GM19193 (cell line): Measurements from ENCODE around the gene ACTR1A.

Experiments
- POLR2A ChIP-seq: IDR thresholded peaks from 4 replicates; pipeline ENCODE4 v1.6.1; 2011; ENCODE audit not compliant: insufficient read depth, insufficient read length; ENCODE audit errors: extremely low read depth

The ACTR1A gene

DNA sequence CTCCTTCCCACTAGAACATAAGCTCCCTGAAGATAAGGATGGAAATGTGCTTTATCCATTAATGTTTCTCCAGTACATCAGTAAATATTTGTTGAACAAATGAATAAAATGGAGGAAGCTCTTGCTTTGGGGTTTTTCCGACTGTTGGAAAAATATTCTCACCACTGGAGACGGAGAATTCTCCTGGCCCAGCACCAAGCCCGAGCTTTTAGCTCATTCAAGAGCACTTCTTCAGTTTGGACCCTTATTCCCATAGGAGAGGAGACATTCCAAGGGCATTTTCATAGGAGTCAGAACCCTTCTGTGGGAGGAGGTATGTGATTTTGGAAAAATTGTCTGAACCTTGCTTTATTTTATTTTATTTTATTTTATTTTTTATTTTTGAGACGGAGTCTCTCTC, 22.2 kb upstream of the ACTR1A start:
- no peak for TF ChIP-seq POLR2A

DNA sequence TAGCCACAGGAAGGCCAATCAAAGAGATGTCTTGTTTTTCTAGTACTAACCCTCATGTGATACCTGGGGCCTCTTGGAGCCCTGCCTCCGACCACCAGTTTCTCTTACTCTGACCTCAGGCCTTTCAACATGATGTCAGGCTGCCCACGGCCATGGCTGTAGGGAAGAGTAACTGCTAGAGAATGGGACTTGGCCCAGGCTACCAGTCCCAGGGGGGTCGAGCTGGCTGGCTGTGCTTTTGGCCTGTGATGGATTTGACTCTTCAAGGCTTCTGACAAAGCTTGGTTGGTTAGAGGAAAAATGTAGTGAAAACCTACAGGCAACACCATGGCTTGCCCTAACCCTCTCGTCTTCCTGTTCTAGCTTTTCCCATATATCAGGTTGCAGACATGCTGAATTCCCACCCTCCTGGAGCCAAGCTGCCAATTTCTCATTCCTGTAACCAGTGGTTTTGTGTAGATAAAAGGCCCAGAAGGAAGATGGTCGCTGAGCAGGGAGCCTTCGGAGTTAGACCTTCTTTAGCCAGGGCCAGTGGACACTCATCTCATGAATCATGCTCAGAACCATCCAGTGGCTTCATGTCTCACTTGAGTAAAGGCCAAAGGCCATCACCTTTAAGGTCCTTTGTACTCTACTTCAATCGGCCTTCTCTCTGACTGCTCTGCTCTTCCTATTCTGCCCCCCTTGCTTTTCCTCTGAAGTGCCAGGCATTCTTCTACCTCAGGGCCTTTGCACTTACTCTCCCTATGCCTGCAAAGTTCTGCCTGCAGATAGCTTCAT, 20.9 kb upstream of the ACTR1A start:
- TF ChIP-seq POLR2A: no peak

DNA sequence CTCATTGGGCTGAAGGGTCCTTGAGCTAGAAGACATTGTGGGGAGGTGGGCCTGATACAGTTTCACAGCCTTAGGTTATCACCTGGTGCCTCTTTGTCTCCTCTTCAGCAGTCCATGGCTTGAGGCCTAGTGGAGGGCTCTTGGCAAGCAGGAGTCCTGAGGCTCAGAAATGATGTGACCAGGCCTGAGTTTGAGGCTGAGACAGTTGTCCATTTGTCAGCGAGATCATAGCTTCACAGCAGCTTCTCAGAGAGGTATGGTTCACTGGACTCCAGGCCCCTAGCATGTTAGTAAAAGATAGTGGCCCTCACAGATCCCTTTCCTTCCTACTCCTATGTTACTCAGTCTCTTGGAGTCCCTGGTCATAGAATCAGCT, 20.4 kb upstream of the ACTR1A start:
- no peak for TF ChIP-seq POLR2A

DNA sequence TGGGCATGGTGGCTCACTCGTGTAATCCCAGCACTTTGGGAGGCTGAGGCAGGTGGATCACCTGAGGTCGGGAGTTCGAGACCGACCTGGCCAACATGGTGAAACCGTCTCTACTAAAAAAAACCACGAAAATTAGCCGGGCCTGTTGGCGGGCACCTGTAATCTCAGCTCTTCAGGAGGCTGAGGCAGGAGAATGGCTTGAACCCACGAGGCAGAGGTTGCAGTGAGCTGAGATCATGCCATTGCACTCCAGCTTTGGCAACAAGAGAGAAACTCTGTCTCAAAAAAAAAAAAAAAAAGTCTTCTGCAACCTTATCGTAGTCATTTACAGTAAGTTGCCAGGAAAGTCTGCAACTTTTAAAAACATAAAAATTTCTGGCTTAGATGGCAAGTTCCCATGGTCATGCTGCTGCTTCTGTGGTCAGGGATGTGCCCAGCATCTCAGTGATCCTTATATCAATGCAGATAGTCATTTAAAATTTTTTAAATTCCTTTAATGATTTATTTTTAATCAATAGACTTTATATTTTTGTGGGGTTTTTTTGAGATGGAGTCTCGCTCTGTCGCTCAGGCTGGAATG, 16.8 kb upstream of the ACTR1A start:
- no peak for TF ChIP-seq POLR2A

DNA sequence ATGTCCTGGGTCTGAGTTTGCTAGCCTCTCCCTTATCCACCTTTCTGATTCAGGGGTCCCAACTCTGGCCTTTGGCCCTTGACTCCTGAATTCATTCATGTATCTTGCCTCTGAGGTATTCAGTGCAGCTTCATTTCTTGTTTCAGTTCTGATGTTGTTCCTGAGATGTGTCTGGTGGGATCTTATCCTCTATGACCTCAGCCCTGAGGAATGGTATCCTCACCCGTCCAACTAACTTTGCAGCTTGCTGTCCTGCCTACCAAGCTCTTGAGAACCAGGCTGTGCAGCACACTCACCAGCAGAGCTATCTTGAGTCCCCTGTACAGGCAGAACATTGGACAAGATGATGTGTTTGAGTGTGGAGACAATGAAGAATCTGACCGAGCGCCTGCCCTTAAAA, 15.0 kb upstream of the ACTR1A start:
- no peak for TF ChIP-seq POLR2A

DNA sequence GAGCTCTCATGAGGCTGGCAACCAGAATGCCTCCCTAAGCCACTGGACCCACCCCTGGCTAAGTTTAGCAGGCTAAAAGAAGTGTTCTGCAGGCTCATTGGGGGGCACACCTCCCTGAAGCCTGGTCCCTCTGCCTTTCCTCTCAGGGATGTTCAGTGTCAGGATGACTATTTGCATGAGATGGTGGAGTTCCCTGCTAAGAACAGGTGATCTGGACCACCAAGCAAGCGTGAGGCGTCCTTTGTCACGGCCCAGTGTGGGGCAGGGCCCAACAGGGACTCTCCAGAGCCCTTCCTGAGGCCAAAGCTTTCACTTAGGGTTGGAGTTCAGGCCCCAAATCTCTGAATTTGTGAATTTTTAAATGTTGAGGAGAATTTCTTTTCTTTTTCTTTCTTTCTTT, 13.2 kb upstream of the ACTR1A start:
- no peak for TF ChIP-seq POLR2A

DNA sequence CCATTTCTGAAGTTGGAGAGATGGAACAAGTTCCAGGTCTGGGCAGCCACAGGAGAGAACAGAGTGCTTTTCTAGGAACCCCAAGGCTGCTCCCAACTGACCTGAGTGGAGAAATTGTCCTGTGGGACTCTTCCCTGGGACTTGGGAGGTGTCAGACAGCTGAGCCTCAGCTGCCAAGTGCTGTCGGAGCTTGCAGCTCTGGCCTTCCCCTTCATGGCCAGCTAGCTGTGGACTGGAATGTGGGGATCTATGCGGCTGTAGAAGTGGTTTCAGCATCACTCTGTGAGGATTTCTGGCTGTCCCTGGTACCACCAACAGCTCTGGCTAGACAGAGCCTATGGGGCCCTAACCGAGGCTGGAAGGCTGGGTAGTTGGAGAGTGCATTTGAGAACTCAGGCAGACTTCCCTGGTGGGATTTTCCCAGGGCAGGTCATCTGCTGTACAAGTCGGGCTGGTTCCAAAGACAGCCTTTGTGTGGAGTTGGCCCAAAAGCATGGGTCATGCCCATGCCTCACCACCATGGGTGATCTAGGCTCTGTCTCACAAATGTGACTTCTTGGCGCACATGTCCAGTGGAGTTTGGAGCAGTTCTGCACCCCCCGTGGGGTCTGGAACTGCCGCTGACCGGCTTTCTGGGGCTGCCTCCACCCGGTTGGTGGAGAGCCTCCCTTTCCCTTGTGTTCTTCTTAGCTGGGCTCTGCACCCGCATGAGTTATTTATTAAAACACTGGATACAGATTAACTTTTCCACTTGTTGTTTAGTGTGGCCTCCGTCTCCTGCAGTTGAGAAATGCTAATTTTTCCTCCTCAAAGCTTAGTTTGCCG, 12.2 kb upstream of the ACTR1A start:
- TF ChIP-seq POLR2A: no peak

DNA sequence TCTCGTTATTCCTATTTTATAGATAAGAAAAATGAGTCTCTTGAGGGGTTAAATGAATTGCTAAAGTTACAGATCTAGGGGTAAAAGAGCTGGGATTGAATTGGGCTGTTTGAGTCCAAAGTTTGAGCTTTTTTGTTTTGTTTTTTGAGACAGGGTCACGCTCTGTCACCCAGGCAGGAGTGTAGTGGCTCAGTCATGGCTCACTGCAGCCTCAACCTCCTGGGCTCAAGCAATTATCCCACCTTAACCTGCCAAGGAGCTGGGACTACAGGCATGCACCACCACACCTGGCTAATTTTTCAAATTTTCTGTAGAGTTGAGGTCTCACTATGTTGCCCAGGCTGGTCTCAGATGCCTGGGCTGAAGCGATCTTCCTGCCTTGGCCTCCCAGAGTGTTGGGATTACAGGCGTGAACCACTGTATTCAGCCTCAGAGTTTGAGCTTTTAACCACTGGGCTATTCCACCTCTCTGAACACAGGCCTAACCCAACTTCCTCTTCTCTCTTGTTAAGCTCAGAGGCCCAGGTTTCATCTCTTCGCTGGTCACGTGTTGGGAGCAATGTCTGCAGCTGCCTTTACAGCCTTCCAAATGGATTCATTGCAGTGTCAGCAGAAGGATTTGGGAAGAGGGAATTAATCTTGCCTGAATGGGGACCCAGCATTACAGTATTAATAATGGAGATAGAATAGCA, 9.2 kb upstream of the ACTR1A start:
- TF ChIP-seq POLR2A: no peak

DNA sequence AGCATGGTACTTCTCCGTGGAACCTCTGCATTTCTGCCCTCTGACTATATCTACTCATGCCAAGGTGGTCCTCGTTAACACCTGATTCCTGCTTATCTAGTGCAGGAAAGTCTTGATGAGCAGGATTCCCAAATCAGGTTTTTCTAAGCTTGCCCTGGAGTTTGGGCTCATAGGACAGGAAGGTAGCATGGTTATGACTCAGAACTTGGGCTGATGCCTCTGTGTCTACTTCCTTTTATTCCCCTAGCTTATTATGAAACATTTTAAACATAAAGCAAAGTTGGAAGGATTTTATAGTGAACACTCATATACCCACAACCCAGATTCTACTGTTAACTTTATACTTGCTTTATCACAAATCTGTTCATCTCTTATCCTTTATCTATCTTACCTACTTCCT, 6.9 kb upstream of the ACTR1A start:
- no peak for TF ChIP-seq POLR2A

DNA sequence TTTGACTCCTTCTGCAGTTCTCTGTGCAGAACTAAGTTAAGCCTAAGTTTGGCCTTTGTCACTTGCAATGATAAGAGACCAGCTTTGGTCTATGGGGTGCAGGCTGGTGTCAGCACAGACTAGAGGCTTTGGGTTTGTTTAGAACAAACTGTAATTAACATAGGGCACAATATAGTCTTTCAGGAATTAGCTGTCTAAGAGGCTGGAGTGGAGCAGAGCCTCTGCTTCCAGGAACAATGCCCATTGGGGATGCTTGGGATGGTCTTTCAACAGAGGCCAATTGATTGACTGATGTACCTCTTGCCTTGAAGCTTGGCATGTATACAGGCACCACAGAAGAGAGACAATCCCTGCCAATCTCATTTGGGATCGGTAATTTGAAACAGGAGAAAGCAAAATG, 6.0 kb upstream of the ACTR1A start:
- no peak for TF ChIP-seq POLR2A

DNA sequence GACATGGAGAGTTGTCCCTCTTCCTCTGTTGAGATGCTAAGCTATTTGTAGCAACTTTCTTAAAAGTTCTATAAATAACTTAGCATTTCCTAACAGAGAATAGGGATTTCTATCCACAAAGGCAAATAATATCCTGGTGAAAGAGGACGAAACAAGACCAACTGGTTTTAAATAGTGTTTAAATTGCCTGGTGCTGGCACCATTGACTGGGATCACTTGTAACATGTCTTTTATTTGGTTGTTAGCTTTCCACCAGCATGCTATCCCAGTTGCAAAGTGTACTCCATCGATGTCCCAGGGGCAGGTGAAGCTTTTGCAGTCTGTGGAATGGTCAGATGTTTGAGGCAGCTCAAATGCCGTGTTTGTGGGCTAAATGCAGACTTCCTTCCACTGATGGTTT, 5.0 kb upstream of the ACTR1A start:
- no peak for TF ChIP-seq POLR2A

DNA sequence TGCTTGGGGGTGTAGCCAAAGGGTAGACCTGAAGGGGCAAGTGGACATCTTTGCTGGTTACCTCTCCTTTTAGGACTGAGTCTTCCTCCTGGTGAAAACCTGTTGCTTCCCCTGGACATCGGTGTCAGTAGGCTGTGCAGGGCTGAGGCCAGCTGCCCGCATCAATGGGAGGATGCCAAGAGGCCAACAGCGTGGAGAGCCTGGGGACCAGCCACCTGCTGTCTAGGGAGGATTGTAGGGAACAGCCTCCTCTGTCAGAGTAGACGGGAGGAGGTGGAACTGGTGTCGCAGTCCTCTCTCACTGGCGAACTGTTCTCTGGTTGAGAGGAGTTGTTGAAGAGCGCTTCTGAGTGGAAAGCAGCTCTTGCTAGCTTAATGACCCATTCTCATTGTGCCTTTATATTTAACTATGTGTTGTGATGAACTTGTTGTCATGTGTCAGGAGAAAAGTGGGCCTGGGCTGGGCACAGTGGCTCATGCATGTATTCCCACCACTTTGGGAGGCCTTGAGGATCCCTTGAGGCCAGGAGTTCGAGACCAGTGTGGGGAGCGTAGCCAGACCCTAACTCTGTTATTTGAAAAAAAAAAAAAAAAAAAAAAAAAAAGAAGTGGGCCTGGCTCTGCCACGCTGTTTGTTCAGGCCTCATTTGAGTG, 3.1 kb upstream of the ACTR1A start:
- TF ChIP-seq POLR2A: no peak

DNA sequence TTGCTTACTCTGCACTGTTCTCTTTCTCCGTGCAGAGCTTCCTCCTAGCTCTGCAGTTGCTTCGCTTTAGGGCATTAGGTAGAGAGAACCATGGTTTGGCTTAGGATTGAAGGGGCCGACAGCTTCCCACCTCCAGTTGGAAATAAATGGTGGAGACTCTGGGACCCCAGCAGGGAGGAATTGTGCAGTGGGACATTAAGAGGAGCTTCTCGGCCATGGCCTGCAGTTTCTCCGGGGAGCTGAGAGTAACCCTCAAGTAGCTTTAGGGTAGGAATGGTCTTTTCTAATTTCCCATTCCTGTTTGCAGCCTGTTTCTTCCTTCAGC, 2.4 kb upstream of the ACTR1A start:
- no peak for TF ChIP-seq POLR2A

DNA sequence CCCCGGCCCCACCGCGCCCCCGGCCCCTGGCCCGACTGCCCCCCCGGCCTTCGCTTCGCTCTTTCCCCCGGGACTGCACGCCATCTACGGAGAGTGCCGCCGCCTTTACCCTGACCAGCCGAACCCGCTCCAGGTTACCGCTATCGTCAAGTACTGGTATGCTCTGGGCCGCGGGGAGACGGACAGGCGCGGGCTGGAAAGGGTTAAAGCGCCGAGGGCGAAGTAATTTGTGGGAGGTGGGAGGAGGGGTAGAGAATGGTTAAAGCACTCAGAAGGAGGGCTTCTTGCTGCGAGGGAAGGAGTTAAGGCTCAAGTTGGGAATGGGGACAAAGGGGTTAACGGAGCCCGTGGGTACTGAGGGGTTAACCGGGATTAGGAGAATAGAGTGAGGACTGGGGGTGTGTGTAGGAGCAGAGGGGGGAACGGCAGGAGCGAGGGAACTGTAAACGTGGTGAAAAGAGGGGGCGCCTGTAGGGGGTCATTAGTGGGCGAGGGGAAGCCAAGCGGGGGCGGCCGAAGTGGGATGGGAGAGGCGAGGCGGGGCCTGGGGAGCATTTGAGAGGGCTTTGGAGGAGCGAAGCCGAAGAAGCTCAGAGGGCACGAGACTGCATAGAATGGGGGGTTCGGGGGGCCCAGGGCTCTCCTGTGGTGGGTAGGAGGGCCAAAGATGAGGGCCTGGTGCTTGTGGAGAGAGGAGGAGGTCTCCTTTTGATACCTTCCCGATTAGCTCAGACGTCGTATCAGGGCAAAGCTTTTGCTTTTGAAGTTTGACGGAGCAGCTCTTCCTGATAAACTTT, 1.9 kb upstream of the ACTR1A start:
- TF ChIP-seq POLR2A: no peak
